SKM-1 (cell line): ENCODE data around the gene PGLYRP4.
A peak's percentile ranks its signal among the peaks of the same experiment; 100 is the strongest.

ENCODE experiments used
- DNase-seq: peaks from one replicate; lab custom pipeline; 2025; ENCODE audit not compliant: unreplicated experiment; lab: John Stamatoyannopoulos, UW

PGLYRP4 gene

DNA sequence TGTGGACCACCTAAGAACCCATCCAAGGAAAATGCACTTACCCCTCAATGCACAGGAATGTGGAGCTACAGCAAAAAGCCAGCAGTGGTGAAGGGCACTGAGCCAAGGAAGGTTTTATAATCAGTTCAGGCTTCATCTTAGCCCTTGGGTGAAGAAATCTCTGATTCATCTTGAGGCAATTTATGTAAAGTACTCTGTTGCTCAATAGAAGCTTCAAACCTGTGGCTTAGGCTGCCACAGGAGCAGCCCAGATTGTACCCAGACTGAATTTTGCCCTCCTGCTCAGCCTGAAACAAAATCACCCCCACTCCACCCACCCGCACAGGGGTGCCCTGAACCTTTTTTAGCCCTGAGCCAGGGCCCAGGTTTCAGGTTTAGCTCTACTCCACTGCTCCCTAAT lies 26.9 kb upstream of the PGLYRP4 start, which contains the start of gene S100A12:
Gene S100A12 (minus strand): TSS at position 111 of the 400 bp plus-strand sequence. CDS start 1,029 bp downstream, outside the sequence.
- DNase-seq: peak; percentile 90

DNA sequence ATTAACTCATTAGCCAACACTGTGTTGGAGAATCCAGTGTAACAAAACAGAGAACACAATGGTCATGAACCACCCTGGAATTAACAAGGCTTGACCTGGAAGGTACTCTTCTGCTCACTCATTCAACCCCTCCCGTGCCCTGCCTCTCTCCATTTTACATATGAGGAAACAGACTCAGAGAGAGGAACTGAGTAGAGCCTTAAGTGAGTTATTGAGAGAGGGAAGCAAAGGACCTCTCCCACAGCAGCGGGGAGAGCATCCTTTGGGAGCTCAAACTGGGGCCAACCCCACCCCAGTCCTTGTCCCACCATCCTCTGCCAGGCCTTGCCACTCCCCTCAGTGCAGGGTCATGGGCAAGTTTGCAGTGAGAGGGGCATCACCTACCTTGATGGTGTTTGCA lies 25.4 kb upstream of the PGLYRP4 start:
- peak; percentile 63 for DNase-seq

DNA sequence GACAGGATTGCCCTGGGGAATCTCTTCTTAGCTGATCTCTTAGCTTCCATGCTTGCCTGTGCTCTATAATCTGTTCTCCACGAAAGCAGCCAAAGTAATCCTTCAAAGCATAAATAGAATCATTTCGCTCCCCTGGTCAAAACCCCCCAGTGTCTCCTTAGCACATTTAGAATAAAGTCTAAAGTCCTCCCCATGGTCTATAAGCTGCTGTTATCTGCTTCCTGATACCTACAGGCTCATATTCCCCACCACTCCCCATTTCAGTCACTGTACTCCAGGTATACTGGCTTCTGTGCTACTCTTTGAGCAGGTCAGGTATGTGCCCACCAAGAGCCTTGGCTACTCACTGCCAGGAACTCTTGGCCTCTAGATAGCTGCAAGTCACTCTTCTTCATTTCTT lies 23.9 kb upstream of the PGLYRP4 start:
- no peak for DNase-seq

DNA sequence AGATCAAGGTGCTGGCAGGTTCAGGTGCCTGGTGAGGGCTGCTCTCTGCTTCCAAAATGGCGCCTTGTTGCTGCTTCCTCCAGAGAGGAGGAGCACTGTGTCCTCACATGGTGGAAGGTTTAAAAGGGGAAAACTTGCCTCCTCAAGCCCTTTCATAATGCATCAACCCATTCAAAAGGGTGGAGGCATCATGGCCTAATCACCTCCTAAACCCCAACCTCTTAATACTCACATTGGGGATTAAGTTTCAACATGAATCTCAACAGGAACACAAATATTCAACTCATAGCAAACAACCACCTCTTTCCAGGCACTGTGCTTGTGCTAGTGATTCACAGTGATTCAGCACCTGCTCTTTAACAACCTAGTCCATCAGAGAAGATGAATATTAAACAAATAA lies 22.6 kb upstream of the PGLYRP4 start:
- no peak for DNase-seq

DNA sequence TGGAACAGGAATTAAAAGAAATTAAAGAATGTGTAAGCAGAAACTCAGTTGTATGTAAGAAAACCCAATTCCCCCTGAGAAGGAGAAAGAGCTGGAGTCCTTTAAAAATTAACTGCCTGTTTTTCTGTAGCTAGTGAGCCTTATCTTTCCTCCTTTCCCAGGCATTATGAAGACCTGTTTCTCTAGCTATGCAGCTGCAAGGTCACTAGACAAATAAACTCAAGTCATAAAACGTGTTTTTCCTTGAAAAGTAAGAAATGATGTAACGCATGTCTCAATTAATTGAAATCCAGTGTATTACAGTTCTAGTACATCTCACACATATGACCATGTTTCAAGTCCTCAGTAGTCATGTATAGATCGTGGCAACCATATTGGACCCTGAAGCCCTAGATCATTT lies 21.5 kb upstream of the PGLYRP4 start:
- no peak for DNase-seq

DNA sequence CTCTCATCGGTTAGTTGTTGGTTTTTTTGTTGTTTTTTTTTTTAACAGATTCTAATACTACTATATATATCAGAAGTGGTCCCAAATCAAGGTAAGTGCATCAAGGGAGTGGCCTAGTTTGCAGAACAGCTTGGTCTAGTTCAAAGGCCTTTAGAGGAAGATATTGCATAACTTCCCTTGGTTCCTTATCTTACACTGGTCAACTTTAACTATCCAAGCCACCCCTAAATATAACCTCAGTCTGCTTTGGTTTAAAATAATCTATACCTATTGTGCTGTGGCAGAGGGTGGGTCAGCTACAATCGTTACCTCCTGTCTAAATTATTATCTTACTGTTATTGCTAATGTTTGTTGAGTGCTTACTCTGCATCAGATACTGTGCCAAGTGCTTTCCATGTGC lies 19.9 kb upstream of the PGLYRP4 start:
- DNase-seq: peak; percentile 65

DNA sequence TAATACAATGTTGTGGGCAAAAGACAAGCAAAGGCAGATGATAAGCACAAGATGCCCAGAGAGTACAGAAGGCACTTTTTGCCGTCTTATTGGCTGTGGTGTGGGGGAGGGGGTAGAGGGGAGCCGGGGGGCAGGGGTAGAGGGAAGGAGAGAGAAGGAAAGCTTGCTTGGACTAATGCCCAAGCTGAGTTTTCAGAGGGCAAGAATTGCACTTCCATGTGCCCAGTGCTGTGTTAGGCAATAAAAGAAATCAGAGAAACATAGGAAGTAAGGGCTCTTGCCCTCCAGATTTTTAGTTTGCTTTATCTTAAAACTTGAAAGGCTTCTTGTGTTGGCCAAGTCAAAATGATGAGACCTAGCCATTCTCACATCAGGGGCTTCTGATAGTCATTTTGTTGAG lies 18.4 kb upstream of the PGLYRP4 start:
- no peak for DNase-seq

DNA sequence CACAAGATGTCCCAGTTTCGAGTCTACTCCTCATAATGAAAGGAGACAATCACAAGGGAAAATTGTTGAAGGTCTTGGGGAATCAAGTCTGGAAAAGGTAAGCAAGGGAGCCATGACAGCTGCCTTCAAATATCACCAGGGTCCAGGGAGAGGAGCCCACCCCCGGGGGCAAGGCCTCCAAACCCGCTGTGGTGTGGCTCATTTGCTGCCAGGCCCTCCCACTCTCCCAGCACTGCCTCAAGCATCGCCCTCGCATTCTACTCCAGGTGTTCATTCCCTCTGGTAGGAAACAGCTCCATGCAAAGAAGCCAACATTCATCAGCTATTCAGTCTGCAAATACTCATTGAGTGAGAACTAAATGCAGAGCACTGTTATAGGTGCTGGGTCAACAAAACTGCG lies 17.6 kb upstream of the PGLYRP4 start:
- no peak for DNase-seq

DNA sequence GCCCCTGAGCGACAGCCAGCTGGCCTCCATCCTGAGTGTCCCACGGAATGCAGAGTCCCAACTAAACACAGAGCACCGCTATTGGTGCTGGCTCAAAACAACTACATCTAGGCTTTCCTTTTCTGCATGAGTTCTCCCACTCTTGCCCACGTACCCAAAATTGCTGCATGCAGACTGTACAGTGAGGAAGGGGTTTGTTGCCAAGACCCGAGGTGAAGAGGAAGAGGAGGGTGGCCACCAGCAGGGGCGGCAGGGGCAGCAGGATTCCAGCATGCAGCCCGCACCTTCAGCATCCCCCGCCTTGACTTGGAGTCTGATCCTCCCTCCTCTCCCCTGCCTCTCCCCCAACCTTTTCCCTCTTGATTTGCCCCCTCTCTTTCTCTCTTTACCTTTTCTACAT lies 17.1 kb upstream of the PGLYRP4 start:
- DNase-seq: no peak

DNA sequence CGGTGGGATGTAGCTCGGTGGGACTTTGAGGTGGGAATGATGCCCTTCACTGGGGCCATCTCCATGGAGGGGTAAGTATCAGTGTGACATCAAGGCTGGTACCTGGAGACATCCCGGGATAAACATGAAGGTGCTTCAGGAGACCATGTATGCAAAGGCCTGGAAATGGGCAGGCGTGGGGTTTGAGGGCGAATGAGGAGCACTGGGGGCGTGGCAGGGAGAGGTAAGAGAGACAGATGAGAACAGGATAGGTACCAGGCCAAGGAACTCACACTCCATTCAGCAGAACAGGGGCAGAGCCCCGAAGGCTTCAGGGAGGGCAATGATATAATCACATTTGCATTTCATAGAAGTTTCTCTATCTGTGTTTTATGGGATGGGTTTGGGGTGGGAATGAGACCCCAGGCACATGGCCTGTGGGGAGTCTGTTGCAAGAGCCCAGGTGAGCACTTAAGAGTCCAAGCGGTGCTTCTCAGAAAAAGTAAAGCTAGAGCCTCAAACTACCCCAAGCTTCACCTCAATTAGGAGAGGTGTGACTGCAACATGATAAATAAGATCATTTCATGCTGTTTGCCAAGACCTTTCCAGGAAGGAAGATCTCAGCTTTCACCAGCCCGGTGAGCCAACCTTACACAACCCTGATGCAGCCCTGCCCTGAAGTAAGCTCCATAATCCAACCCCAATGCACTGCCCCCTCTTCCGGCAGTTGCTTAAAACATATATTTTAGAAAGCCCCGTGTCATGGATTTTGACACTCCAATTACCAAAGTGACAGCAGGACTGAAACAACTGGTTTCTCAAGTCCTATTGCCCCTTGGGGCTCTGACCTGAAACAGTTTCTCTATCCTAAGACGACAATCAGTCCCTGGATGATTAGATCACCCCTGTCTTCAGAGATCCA lies 16.4 kb upstream of the PGLYRP4 start:
- DNase-seq: peak; percentile 92

DNA sequence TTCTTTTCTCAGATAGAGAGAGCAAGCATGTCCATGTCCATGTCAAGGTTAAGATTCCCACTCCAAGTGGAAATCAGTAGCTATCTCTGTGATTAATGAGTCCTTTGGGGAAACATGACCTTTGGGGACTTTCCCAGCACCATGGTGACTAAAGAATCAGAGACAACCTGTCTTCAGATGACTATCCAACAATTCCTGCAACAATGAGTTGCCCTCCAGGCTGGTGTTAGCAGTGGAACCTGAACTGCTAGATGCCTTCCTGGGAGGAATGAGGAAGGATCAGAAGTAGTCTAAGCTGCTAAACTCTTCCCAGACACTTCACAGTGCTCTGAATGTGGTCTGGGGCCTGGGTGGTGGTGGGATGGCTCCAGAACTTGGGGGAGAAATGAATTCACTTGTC lies 15.5 kb upstream of the PGLYRP4 start:
- DNase-seq: no peak

DNA sequence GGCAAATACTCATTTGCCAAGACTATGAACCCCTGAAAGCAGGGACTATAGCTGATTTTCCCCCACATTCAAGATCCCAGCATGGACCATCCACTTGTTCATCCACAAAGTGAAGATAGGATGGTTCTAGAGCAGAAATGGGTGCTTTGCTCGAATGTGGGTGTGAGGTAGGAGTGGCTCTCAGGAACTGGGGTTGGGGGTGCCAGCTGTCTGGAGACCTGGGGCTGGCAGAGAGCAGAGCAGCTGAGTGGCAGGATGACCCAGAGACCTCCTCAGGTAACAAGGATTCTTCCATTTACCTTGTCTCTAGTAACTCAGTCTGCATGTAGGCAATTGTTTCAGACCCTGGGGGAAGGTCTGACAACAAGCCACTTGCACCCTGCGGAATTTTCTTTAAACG lies 15.0 kb upstream of the PGLYRP4 start:
- no peak for DNase-seq

DNA sequence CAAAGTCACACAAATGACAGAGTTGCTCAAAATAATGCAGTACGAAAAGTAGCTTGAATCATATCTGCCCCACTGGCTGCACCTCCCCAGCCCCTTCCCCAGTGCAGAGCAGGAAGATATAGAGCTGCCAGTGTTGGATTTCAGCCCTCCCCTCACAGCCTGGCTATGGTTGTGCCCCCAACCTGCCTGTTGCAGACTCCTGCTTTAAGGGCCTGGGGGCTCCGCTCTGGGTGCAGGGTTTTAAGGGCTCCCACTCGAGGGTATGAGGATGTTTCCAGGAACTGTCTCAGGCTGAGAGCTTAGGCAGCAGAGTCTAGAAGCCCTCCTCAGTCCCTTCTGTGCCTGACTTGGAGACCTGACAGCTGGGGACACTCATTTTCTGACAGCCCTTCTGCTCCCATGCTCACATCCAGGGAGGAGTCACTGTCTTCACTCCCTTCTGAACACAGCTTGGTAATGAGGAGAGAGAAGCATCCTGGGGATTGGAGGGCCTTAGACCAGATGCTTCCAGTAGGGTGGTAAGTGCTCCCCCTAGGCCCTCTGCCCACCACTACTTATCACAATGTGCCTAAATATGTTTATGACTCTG lies 13.6 kb upstream of the PGLYRP4 start:
- no peak for DNase-seq

DNA sequence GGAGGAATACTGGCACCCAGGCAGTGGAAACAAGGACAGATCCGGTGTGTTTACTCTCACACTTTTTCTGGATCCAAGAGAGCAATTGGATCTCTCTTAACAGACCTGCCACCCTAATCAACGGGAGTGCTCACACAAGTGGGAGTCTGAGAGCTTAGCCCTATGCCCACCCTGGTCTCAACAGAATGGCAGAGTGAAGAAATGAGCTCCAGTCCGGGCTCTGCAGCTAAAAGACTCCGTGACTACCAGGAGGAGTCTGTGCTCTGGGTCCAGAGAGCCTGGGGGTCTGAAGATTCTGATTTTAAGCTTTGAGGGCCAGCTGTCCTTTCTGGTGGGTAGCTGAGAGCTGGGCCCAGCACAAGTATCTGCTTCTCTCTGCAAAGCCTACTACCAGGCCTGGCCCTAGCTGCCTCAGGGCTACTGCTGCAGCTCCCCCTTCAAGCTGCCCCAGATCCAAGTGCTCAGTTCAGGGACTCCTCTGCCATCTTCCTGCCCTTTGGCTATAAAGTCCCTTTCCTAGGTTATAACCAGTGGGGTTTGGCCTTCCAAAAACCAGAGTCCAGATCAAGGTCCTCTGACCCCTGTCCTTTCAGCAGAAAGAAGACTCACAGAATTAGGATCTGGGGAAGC lies 13.0 kb upstream of the PGLYRP4 start:
- no peak for DNase-seq

DNA sequence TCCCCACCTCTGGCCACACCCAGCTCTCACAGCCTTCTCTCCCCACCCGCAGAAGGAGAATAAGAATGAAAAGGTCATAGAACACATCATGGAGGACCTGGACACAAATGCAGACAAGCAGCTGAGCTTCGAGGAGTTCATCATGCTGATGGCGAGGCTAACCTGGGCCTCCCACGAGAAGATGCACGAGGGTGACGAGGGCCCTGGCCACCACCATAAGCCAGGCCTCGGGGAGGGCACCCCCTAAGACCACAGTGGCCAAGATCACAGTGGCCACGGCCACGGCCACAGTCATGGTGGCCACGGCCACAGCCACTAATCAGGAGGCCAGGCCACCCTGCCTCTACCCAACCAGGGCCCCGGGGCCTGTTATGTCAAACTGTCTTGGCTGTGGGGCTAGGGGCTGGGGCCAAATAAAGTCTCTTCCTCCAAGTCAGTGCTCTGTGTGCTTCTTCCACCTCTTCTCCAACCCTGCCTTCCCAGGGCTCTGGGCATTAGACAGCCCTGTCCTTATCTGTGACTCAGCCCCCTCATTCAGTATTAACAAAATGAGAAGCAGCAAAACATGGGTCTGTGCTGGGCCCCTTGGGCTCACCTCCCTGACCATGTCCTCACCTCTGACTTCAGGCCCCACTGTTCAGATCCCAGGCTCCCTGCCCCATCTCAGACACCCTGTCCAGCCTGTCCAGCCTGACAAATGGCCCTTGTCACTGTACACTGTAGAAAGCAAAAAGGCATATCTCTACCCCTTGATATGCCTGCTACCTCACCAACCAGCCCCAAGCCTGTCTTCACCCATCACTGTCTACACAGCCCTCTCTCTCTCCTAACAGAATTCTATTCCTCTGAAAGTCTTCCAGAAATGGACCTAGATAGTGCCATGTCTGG lies 12.2 kb upstream of the PGLYRP4 start:
- no peak for DNase-seq

DNA sequence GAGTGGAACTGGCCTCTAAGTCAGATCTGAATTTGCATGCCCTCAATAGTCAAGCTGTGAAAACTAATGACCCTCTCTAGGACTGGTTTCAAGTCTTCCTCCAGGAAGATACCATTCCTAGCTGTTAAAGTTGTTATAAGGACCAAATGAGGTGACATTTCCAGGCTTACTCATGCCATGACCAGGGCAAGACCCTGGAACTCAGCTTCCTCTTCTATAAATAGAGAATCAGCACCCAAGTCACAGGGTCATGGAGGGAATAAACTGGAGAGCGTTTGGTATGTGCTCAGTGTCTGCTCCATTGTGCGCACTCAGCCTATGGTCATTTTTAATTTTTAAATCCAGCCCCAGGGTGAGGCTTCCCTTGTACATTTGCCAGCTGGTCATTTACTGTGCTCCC lies 11.5 kb upstream of the PGLYRP4 start:
- no peak for DNase-seq

DNA sequence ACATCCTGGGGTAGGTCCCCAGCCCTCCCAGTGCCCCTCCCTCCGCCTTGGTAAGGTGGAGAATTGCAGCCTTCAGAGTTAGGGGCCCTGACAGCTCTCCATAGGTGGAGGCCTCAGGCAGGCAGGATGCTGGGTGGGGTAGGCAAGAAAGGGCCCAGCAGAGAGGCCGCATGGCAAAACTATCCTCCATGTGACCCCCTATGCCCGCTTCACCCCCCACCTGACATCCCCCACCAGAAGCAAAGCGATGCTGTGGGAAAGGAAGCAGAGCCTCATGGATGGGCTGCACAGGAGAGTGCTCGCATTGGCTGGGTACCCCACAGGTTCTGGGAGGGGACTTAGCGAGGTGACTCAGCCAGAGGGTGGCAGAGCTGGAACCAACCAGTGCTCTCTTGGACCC lies 10.6 kb upstream of the PGLYRP4 start:
- DNase-seq: no peak

DNA sequence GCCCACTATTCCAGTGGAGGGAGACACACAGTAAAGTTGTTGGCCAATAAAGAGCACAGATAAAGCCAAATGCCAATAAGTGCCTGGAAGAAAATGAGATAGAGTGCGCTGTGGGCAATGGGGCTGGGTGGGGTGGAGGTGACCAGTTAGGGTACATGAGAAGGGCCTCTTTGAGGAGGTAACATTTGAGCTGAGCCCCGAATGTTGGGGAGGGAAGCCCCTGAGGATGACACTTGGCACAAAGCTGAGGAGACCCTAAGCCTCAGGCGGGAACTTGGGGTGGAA lies 10.0 kb upstream of the PGLYRP4 start:
- DNase-seq: no peak

DNA sequence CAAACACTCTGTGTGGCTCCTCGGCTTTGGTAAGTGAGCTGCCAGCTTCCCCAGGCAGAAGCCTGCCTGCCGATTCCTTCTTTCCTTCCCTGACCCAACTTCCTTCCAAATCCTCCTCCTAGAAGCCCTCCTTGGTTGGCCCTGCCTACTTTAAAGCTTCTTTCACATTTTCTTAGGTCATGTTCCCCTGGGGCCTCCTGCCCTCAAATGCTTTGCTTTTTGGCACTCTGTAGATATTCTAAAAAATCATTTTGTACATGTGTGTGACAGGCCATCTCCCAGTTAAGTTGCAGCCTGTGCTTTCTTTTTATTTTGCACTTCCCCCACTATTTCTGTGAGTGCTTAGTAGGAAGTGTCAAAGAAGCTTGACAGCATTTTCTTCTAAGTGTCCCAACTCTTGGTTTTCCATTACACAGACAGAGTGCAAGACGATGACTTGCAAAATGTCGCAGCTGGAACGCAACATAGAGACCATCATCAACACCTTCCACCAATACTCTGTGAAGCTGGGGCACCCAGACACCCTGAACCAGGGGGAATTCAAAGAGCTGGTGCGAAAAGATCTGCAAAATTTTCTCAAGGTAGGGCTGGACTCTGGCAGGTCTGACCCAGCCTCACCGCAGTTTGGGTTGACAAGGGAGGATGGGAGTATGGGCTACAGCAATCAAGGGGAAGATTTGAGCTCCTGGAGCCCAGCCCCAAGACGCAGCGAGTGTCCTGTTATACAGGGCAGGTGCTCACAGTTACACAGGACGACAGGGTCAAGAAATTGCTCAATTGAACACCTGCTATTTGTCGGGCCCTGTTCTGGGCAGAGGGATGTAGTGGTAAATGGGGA lies 9.4 kb upstream of the PGLYRP4 start, which contains the start of gene S100A9:
Gene S100A9 (plus strand): TSS at position 2 of the 838 bp plus-strand sequence. CDS start 430 bp downstream, at position 432.
- peak; percentile 65 for DNase-seq
